Endometrial microvascular endothelial cells (primary cell): ENCODE measurements around the gene SORBS1. TPM values are rescaled to one million over a fixed set of nuclear protein-coding genes. Genes with fewer than 3 reads are reported as not detected.

ENCODE experiments used
- in situ Hi-C: cut with HindIII; loops from 2 replicates; pipeline ENCODE4 v1.10.0; 2017; ENCODE audit warnings: low sequenced_read_pairs, low pct_unique_long_range_greater_than_20kb; ENCODE audit errors: inconsistent ontology term
- total RNA-seq: library from RNA; depleted of rRNA; stranded (reverse); fragments of >200 nt; gene quantifications from one replicate; pipeline ENCODE4 v1.2.3, GENCODE V29; 2015; ENCODE audit errors: inconsistent ontology term

The SORBS1 gene
- total RNA-seq, 1 donor from 2014 or later, result 4.5 TPM

DNA sequence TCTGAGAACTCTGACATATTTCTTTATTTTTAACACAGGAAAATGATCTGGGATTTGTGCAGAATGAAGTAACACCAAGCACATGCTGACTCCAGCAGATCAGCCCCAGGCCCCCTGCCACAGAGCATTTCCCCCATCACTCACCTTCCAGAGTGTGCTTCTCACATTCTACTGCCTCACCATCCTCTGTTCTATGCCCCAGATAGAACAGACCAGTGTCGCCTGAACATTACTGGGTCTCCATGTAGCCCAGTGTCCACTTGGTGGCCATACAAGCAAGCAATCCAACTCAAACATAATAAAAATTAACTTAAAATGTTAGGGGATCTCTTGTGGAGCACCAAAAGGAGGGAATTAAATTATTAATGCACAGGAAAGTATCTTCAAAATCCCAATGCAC lies 58.8 kb downstream of the SORBS1 start:
- in situ Hi-C loops, result no loop called here

GRCh38 chr10:95501203-95502094 lies 59.7 kb downstream of the SORBS1 start:
- in situ Hi-C loops, result no loop called here

GRCh38 chr10:95500649-95501048 lies 60.5 kb downstream of the SORBS1 start:
- in situ Hi-C loops, result no loop called here

DNA sequence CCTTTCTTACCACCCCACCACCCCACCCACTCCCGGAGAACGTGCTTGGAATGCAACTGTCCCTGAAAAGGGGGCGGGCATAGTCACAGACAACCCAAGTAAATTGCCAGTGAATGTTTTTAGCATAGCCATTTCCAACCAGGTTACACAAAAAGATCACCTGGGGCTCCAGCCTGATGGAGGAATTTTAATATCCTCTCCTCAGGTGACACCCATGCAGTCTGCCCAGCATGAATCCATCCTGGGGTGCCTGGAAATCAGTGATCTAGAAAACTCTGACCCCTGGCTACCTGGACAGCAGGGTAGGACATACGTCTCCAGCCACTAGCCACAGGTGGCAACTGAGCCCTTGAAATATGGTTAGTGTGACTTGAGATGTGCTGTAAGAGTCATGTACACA lies 61.1 kb downstream of the SORBS1 start:
- in situ Hi-C loops, result no loop called here

- in situ Hi-C loops, result no loop called here
Observed at GRCh38 chr10:95499482-95499989, 61.6 kb downstream of the SORBS1 start.

GRCh38 chr10:95496951-95497350 lies 64.2 kb downstream of the SORBS1 start:
- in situ Hi-C loops, result no loop called here

DNA sequence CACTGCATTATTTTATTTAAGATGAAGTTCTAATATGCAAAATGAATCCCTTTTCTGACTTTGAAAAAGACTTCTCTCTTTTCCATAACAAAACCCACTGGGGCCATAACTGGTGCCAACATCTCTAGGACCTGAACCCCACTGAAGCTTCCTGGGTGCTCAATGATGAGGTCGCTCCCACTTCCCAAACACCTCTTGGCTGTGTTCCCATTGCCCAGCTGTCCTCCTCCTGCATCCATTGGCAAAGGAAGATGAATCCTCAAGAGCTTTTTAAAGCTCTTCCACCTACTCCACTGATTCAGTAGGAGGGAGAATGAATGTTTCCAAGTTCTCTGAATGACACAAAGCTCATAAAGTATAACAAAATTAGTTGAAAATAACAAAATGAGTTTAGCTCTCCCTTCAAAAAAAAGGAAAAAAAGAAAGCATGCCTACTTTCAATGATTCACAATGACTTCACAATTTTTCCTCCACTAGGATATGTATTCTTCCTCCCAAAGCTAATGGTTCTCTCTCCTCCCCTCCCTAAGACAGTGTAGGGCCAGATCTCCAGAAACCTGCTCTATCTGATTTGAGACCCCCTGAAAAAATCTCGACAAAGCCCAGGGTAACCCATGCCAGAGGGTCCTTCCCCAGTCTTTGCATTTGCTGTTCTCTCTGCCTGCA lies 64.8 kb downstream of the SORBS1 start:
- in situ Hi-C loops, result no loop called here

DNA sequence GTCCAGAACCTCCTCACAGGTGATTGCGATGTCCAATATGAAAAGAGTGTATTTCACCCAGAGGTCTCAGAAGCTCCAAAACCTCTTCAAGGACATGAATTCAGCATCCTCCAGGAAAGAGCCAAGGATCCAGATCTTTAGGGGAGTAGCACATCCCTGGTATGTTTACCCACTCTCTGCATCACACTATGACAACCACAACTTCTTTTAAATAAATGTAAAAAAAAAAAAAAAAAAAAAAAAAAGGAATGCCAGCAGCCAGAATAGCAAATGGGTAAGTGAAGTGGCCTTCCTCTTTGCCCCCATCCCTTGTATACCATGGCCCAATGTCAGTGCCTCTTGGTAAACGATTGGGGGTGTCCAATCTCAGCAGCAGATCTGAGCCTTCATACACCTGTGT lies 67.3 kb downstream of the SORBS1 start:
- in situ Hi-C loops, result no loop called here

- in situ Hi-C loops, result no loop called here
Observed at GRCh38 chr10:95487994-95488393, 73.2 kb downstream of the SORBS1 start.

DNA sequence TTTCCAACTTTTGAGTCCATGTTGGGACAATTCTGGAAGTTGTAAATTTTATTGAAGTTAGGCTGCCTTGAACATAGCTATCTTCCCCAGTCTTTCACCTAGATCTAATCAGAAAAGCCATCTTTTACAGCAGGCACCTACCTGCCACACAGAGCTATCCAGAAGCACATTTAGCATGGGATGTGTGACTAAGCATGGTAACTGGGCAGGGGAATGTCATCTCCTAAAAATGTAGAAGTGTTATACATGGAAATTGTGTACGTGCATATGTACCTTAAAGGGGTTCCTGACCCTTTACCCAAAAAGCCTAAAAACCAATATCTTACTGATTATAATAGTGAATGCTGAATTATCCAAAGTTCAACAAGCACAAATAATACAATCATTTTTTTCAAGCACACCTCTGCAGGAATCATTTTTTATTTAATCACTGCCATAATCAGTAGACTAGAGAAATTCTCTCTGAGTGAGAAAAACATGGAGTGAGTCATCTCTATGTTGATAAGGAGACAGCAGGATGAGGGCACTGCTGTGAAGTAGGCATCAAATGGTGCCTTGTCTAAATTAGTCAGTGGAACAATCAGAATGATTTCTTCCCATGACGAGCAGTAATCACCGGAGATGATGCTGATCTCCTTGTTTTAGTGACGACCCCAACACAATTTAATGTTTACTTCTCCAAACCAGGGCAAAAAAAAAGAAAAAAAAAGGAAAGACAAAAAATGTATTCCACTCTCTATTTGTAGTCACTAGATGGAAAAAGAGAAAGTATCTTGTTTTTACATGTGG lies 75.9 kb downstream of the SORBS1 start:
- in situ Hi-C loops, result no loop called here

- in situ Hi-C loops, result no loop called here
Observed at GRCh38 chr10:95482501-95483233, 78.5 kb downstream of the SORBS1 start.

DNA sequence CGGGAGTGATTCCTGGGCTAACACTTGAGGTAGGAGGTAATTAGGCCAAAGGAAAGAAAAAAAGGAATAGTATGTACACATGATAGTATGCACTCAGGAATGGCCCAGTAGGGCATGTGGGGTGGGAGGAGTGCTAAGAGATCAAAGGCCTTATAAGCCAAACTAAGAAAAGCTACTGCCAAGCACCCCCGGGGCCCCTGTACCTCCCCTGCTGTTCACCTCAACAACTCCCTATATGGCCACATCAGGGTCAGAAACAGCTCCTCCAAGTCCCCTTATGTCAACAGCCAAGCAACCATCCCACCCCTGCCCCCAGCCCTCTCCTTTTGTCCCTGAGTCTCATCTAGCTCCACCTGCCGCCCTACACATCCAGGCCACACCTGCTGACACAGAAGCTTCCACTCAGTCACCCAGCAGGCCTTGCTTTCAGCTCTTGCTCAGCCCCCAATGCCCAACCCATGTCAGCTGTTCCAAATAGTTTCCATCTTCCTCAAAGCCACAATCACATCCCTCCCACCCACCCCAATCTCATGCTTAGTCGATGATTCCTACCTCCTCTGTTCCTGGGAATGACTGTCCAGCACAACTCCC lies 80.2 kb downstream of the SORBS1 start:
- in situ Hi-C loops, result no loop called here

DNA sequence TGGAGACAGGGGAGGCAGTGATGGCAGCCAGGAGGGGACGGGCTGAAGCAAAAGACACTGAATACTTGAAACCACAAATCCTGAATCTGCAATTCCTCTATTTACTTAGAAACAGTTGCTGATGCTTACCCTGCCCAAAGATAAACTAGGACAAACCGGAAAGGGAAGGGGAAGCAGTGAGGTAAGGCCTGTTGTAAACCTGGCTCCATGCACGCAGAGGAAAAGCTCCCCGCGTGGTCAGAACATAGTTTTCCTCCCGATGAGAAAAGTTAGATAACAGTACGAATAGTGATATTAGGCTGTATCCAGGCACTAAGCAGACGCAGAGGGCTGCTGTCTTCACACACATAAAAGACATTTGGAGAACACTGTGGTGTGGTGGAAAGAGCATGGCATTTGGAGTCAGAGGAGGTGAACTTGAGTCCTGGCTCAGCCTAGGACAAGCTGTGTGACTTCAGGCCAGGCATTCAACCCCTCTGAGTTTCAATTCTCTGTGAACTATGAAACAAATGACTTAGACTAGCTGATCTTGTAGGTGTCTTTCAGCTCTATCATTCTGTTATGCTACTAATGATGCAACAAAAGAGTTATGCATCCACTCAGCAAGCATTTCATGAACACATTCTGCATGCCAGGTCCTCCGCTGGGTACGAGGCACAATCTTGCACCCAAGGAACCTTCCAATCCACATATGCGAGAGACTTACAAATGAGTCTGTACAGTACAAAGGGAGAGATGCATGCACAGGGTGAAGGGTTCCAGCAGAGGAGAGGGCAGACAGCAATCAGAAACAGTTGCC lies 80.9 kb downstream of the SORBS1 start:
- in situ Hi-C loops, result no loop called here

- in situ Hi-C loops, result no loop called here
Observed at GRCh38 chr10:95478935-95479334, 82.2 kb downstream of the SORBS1 start.

- in situ Hi-C loops, result no loop called here
Observed at GRCh38 chr10:95478185-95478584, 83.0 kb downstream of the SORBS1 start.

GRCh38 chr10:95477175-95477520 lies 84.0 kb downstream of the SORBS1 start:
- in situ Hi-C loops, result no loop called here

GRCh38 chr10:95476469-95477174 lies 84.5 kb downstream of the SORBS1 start:
- in situ Hi-C loops, result no loop called here
